RWPE1 (cell line): ENCODE data around the gene CACNB3.
A peak's percentile ranks its signal among the peaks of the same experiment; 100 is the strongest.

Experiments
- CTCF ChIA-PET: fragments of 350-600 bp; sonication (Branson Sonifier 250); formaldehyde crosslinking; extraction: SDS; loops from one replicate; lab custom pipeline; 2021; lab: Yijun Ruan, JAX
- POLR2A ChIA-PET: fragments of 400-600 bp; formaldehyde crosslinking; extraction: SDS; loops from one replicate; lab custom pipeline; 2020; ENCODE audit warnings: antibody characterized with exemption; ENCODE audit not compliant: low non-redundant PET; lab: Yijun Ruan, JAX
- DNase-seq: peaks from one replicate; pipeline ENCODE4 v3.0.0; 2012; ENCODE audit warnings: low spot score
- H3K27ac ChIP-seq: fragments of 450-650 bp; 2 replicates; pipeline ENCODE4 v1.5.1; 2017
- CTCF ChIP-seq: fragments of 450-650 bp; conservative IDR thresholded peaks from 2 replicates; pipeline ENCODE4 v1.5.1; 2017; ENCODE audit warnings: low read depth, mild to moderate bottlenecking

Gene CACNB3

GRCh38 chr12:48775299-48775698, 43.0 kb upstream of the CACNB3 start:
- ChIA-PET CTCF (no interaction called here), POLR2A (interaction anchor here (0.6 kb wide), 1 partner anchor 14 kb away, joined by 3 read pairs; no protein-coding TSS in a partner anchor)
- DNase-seq = no peak
- no peak for TF ChIP-seq CTCF
- no peak overlapping the region for H3K27ac ChIP-seq

GRCh38 chr12:48775991-48776649, 42.2 kb upstream of the CACNB3 start:
- no peak for TF ChIP-seq CTCF
- ChIA-PET POLR2A (no interaction called here), CTCF (no interaction called here)
- DNase-seq = no peak
- H3K27ac ChIP-seq = no peak overlapping the region

GRCh38 chr12:48776956-48777355, 41.3 kb upstream of the CACNB3 start:
- TF ChIP-seq CTCF = no peak
- no peak for DNase-seq
- no peak overlapping the region for H3K27ac ChIP-seq
- ChIA-PET CTCF (no interaction called here), POLR2A (interaction anchor here (0.5 kb wide), 1 partner anchor 41 kb away, joined by 3 read pairs; no protein-coding TSS in a partner anchor)

GRCh38 chr12:48777501-48778400, 40.5 kb upstream of the CACNB3 start:
- POLR2A ChIA-PET = interaction anchor here (0.8 kb wide), 1 partner anchor 11 kb away, joined by 7 read pairs; no protein-coding TSS in a partner anchor
- CTCF ChIA-PET = interaction anchor here (1.0 kb wide), 1 partner anchor 17 kb away, joined by 3 read pairs; no protein-coding TSS in a partner anchor

GRCh38 chr12:48779869-48780268, 38.4 kb upstream of the CACNB3 start:
- DNase-seq = no peak
- H3K27ac ChIP-seq = peak overlapping the region; percentile 3; the same call in 1 of the 2 replicates
- TF ChIP-seq CTCF = no peak
- CTCF ChIA-PET = interaction anchor here (0.6 to 0.7 kb wide), 2 partner anchors 94 to 696 kb away, joined by 3 read pairs; no protein-coding TSS in a partner anchor
- POLR2A ChIA-PET = no interaction called here

More at GRCh38 chr12:48777501-48778400, 40.5 kb upstream of the CACNB3 start:
- DNase-seq = no peak
- TF ChIP-seq CTCF = no peak
- H3K27ac ChIP-seq = no peak overlapping the region
